ENCODE results near the gene SLC44A1.

Gene SLC44A1

GRCh38 chr9:105373723-105374122 lies 129.3 kb downstream of the SLC44A1 start:
- Histone ChIP-seq H3K27ac (replicated peaks) (no peak overlapping the region), H3K4me3 (replicated peaks; ENCODE audit: insufficient read depth, low read length) (no peak overlapping the region), H3K27me3 (ENCODE audit: insufficient read depth, poor library complexity, severe bottlenecking) (no peaks in the 10 kb centered on the region)
- TF ChIP-seq SPI1 (IDR thresholded peaks at IDR 0.05; ENCODE audit: borderline replicate concordance, low read depth) (no peak), GABPA (IDR thresholded peaks at IDR 0.05; ENCODE audit: low read depth) (no peak), POLR2AphosphoS5 (IDR thresholded peaks at IDR 0.05; ENCODE audit: low read depth) (no peak)
- TF ChIP-seq, protein P1, sequence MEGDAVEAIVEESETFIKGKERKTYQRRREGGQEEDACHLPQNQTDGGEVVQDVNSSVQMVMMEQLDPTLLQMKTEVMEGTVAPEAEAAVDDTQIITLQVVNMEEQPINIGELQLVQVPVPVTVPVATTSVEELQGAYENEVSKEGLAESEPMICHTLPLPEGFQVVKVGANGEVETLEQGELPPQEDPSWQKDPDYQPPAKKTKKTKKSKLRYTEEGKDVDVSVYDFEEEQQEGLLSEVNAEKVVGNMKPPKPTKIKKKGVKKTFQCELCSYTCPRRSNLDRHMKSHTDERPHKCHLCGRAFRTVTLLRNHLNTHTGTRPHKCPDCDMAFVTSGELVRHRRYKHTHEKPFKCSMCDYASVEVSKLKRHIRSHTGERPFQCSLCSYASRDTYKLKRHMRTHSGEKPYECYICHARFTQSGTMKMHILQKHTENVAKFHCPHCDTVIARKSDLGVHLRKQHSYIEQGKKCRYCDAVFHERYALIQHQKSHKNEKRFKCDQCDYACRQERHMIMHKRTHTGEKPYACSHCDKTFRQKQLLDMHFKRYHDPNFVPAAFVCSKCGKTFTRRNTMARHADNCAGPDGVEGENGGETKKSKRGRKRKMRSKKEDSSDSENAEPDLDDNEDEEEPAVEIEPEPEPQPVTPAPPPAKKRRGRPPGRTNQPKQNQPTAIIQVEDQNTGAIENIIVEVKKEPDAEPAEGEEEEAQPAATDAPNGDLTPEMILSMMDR (IDR thresholded peaks at IDR 0.05; ENCODE audit: insufficient read depth, low read length) = no peak
- DNase-seq (ENCODE audit: low read depth in 1 of 2, low spot score in 1 of 2) = no peak

- Histone ChIP-seq H3K27me3 (ENCODE audit: insufficient read depth, poor library complexity, severe bottlenecking) (no peaks in the 10 kb centered on the region), H3K27ac (replicated peaks) (no peak overlapping the region), H3K4me3 (replicated peaks; ENCODE audit: insufficient read depth, low read length) (no peak overlapping the region)
- TF ChIP-seq, protein P1 (IDR thresholded peaks at IDR 0.05; ENCODE audit: insufficient read depth, low read length) = no peak
- TF ChIP-seq GABPA (IDR thresholded peaks at IDR 0.05; ENCODE audit: low read depth) (no peak), SPI1 (IDR thresholded peaks at IDR 0.05; ENCODE audit: borderline replicate concordance, low read depth) (no peak), POLR2AphosphoS5 (IDR thresholded peaks at IDR 0.05; ENCODE audit: low read depth) (no peak), REST (IDR thresholded peaks at IDR 0.05; ENCODE audit: insufficient replicate concordance, low read depth) (no peak)
- no peak for DNase-seq (ENCODE audit: low read depth in 1 of 2, low spot score in 1 of 2)
These were observed 130.9 kb downstream of the SLC44A1 start for GRCh38 chr9:105375323-105375722.

- Histone ChIP-seq H3K4me3 (replicated peaks; ENCODE audit: insufficient read depth, low read length) (no peak overlapping the region), H3K27me3 (ENCODE audit: insufficient read depth, poor library complexity, severe bottlenecking) (no peaks in the 10 kb centered on the region), H3K27ac (replicated peaks) (no peak overlapping the region)
- TF ChIP-seq POLR2AphosphoS5 (IDR thresholded peaks at IDR 0.05; ENCODE audit: low read depth) (no peak), SPI1 (IDR thresholded peaks at IDR 0.05; ENCODE audit: borderline replicate concordance, low read depth) (no peak), REST (IDR thresholded peaks at IDR 0.05; ENCODE audit: insufficient replicate concordance, low read depth) (no peak), GABPA (IDR thresholded peaks at IDR 0.05; ENCODE audit: low read depth) (no peak)
- TF ChIP-seq, protein P1 (IDR thresholded peaks at IDR 0.05; ENCODE audit: insufficient read depth, low read length) = no peak
- DNase-seq (ENCODE audit: low read depth in 1 of 2, low spot score in 1 of 2) = no peak
These were observed 132.4 kb downstream of the SLC44A1 start for GRCh38 chr9:105376893-105377292.

GRCh38 chr9:105385381-105385985 lies 141.0 kb downstream of the SLC44A1 start:
- H3K27me3 ChIP-seq (ENCODE audit: insufficient read depth, poor library complexity, severe bottlenecking) = no peaks in the 10 kb centered on the region
- peak; percentile 90 for TF ChIP-seq SPI1 (IDR thresholded peaks at IDR 0.05; ENCODE audit: borderline replicate concordance, low read depth)
- TF ChIP-seq REST (IDR thresholded peaks at IDR 0.05; ENCODE audit: insufficient replicate concordance, low read depth) = no peak
- DNase-seq (ENCODE audit: low read depth in 1 of 2, low spot score in 1 of 2) = peak in 1 of 2 experiments; percentile 23
- peak overlapping the region; percentile 5; the same call in 1 of the 2 replicates for H3K4me3 ChIP-seq (replicated peaks; ENCODE audit: insufficient read depth, low read length)
- no peak overlapping the region for H3K27ac ChIP-seq (replicated peaks)
